ENCODE data around the gene RNF220.

- TF ChIP-seq CTCF (IDR thresholded peaks at IDR 0.05) (no peak), POLR2A (IDR thresholded peaks at IDR 0.05) (no peak)
Observed at GRCh38 chr1:44643721-44644334, 238.8 kb downstream of the RNF220 start.
